A549 treated with GW870086 at 1 μM for 4 hours (cell line): ENCODE data around the gene COPS8. TPM values are rescaled to one million over a fixed set of nuclear protein-coding genes. Genes with fewer than 3 reads are reported as not detected.

ENCODE experiments used
- total RNA-seq: library from RNA; stranded (reverse); fragments of 200-300 nt; extraction: Qiagen RNA extraction; gene quantifications from 5 replicates; pipeline ENCODE4 v1.2.3, GENCODE V29; 2022; ENCODE audit warnings: low read depth

The COPS8 gene
- 114 to 135 TPM (median 118 TPM) in 5 replicates for total RNA-seq

GRCh38 chr2:237085248-237086221 lies at the start of gene COPS8:
COPS8 (plus strand) TSS chr2:237085889; CDS start chr2:237085965, 76 bp downstream.

